GM19099 (cell line): Measurements from ENCODE around the gene GCHFR.

ENCODE experiments used
- POLR2A ChIP-seq: IDR thresholded peaks from 3 replicates; pipeline ENCODE4 v1.6.1; 2011; ENCODE audit warnings: low read depth; ENCODE audit not compliant: insufficient read length; ENCODE audit errors: extremely low read depth

Gene GCHFR

DNA sequence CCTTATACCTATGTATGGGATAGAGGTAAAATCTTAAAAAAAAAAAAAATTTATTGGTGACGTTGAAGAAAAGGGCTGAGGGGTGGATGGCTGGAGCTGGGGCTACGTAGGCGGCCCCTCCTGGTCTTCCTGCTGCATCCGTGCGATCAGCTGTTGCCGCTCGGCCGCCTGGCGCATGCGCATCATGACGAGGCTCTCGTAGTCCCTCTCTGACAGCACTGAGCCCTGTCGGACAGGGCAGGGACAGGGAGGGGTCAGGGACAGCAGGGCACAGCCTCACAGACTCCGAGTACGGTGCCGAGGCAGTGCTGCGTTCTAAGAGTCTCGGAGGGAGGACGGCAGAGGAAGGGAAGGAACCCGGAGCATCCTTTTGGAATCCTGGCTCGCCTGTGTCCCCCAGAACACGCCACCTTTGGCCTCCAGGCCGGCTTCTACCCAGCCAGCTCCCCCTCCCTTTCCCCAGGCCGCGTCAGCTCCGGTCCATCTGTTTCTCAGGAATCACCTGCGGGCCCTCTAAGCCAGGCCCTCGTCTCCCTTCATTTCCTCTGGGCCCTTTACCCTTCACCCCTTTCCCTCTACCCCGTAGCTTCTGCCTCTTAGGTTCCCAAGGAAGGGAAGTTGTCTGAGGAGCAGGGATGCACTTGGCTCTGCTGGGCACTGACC is 4.1 kb downstream of the GCHFR start:
- no peak for TF ChIP-seq POLR2A

- TF ChIP-seq POLR2A = no peak
Measured at GRCh38 chr15:40768521-40769273, 4.8 kb downstream of the GCHFR start.

- no peak for TF ChIP-seq POLR2A
Measured at GRCh38 chr15:40769274-40770146, 5.6 kb downstream of the GCHFR start, which contains the start of gene C15orf62. C15orf62 (plus strand) TSS chr15:40769980; CDS start chr15:40770496, 516 bp downstream.

DNA sequence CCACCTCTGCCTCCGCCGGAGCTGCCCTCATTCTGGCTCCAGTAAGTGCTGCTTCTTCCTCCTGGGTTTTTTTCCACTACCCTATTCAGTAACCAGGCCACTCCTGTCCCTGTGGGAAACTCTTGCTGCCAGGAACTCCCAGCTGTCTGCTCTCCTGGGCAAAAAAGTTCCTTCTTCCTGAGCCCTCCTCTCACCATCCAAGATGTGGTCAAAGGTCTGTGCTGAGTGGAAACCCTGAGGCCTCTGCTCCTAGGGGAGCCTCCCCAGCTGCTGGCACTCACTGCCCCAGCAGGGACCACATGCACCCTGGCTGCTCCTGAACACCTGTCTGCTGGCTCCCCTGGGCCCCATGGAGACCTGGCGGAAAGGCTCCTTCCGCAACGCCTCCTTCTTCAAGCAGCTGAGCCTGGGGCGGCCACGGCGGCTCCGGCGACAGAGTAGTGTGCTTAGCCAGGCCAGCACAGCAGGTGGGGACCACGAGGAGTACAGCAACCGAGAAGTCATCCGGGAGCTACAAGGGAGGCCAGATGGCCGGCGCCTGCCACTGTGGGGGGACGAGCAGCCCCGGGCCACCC is 6.4 kb downstream of the GCHFR start:
- TF ChIP-seq POLR2A = no peak

GRCh38 chr15:40771242-40771641 is 7.4 kb downstream of the GCHFR start:
- TF ChIP-seq POLR2A = no peak

GRCh38 chr15:40772014-40772413 is 8.1 kb downstream of the GCHFR start:
- TF ChIP-seq POLR2A = no peak

DNA sequence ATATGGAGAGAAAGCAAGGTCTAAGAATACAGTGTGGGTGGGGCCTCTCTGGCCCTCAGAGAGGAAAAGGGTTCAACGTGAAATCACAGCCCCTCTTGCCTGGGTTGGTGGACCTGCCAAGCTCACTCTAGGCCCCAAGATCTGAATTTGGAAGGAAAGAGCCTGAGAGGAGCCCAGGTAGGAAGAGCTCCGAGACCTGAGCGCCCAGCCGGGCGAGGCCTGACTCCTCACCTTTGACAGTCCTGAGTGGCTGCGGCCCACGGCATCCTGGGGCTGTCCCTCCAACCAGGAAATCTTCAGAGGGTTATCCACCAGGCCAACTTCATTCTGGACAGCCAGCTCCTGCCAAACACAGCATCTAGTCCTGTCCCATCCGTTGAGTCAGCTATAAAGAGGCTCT is 9.6 kb downstream of the GCHFR start:
- TF ChIP-seq POLR2A = no peak

DNA sequence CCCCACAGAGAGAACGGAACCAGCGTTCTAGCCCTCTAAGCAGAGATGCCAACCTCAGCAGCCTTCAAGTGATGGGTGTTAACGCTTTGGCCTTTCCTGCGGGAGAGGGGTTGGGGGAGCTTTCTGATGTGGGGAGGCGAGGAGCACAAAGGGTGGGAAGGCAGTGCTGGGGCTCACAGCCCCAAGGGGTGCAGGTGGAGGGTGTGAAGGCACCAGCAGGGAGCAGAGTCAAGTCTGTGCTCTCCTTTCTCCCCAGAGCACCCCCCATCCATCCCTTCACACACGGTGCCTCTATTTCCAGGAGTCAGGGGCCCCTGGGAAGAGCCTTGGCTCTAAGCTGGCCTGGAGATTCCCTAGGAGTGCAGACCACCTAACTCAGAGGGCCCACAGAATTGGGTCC is 10.0 kb downstream of the GCHFR start:
- TF ChIP-seq POLR2A = no peak

DNA sequence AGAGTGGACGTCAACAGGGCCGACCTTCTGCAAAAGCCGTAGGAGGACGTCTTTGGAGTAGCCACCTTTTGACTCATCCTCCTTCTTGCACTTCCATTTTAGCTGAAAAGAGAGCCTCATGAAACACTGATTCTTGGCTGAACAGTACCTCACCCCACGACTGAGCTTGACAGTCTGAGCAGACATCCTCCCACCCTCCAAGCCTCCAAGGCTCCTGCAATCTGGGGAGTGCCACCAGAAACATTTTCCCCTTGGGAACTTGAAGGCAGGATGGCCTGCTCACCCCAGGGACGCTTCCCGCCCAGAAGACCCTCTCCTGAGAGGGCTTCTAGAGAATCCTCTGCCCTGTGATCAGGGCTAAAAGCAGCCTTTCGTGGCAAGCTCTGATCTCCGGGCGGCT is 11.1 kb downstream of the GCHFR start:
- TF ChIP-seq POLR2A = no peak

DNA sequence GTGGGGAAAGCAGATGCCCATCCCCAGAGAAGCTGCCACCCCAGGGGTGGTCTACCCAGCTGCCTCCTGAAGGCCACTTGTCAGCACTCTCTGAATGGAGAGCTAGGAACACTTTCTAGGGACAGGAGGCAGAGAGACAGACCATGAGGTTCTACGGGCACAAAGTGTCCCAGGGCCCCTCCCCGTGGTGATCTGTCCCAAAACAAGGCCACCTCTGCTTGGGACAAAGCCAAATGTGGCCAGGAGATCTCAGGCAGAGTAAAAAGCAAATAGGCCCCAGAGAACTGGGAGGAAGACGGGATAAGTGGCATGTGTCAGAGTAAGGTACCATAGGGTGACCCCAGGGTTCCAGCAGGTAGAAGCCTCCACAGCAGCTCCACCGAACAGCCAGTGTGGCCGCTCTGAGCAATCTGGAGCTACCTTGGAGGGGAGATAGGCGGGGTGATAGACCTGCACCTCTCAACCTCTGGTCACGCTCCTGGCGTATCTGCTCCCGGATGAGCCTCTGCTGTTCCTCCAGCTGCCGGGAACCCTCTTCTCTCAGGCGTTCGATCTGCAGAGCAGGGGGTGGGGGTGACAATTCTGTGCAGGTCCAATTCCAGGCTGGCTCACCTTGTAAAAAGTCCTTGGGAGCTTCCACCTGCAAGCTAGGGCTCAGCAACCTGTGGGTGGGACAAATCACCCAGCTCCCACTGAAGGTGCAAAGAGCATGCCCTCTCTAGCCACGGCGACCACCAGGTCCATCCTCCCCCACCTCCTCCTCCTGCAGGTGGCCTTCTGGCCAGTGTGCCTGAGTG is 12.1 kb downstream of the GCHFR start:
- TF ChIP-seq POLR2A = no peak

DNA sequence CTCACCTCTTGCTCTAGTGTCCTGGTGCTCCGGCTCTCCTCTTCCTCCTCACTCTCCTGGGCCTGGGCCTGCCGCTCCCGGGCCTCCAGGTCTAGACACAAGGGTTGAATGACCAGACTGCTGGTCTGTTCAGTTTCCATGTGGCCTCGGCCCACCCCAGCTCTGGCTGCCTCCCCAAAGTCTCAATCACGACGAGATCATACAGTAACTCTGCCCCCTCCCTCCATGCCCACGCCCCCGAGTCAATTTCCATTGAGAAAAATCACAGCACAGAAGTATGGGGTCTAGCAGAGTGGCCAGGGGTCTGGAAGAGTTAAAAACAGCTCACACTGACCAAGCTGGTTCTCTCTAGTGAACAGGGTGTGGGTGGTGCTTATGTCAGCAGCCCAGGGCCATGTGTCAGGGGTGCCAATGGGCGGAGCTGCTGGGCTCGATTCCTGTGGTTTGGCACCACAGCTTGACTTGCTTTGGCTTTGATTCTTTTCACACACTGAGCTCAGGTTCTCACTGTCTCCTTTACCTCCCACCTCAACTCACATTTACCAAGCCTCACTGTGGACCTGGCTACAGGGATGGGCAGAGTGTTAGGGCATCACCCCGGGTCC is 12.8 kb downstream of the GCHFR start:
- no peak for TF ChIP-seq POLR2A

DNA sequence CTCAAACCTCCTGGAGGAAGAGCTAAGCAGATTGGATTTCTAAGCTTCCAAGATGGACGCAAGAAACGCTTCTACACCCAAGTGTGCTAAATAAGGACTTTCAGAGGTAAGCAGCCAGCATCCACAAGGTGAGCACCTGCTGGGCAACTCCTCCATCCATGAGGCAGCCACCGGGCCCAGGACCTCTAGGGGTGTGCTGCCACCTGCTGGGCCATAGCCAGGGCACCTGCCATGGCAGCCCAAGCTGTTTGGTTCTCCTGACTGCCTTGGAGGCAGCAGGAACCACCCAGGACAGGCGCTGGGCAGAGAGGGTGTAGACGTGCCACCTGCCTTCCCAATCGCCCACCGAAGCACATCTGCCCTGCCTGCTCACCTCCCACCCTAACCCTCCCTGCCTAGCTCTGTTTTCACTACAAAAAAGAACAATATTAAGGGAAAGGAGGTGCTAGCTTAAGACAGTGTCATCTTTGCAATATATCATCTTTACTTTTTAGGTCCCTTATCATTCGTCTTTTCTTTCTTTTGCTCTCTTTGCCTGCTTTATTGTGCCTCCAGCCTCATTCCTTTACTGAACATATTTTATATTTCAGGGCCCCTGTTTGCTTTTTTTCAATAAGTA is 18.9 kb downstream of the GCHFR start:
- no peak for TF ChIP-seq POLR2A

DNA sequence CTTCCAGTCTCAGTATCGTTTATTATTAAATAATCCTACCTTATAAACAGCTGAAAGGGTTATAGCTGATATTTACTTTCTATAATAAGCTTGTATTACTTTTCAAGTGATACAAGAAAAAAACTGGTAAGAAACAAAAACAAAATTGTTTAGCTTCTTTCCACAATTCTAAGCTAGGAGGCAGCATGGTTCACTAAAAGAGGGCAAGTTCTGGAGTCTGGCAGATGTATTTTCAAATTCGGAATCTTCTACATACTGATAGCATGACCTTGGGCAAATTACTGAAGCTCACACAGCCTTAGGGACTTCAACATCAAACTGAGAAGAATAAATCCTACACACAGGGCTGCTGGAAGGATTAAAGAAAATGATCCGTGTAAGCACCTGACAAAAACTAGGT is 21.3 kb downstream of the GCHFR start:
- TF ChIP-seq POLR2A = no peak
